ENCODE data around the gene TMEM208. TPM values are rescaled to one million over a fixed set of nuclear protein-coding genes. Genes with fewer than 3 reads are reported as not detected.

The TMEM208 gene
- total RNA-seq, 2 donors from 2014 or later = 28.4 to 35.4 TPM

DNA sequence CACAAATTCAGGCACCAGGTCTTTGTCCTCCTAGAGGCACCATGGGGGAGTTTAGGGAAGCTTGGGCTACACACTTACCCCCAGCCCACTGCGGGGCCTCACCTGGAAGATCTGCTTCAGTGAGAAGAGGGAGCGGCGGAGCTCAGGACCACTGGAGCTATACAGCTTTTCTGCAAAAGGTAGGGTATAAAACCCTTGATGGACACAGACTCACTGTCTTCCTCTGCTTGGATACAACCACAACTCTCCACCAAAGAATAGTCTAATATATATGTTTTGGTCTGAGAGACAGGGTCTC, 11.3 kb downstream of the TMEM208 start:
- DNase-seq (ENCODE audit: low spot score in 2 of 2) (no peak), ATAC-seq (no peak)
- Mint-ChIP-seq H3K36me3 (peaks cover 19 to 28% of the 10 kb centered on the region in 2 donors), H3K27ac (no peak overlapping the region), H3K9me3 (no peaks in the 10 kb centered on the region)

DNA sequence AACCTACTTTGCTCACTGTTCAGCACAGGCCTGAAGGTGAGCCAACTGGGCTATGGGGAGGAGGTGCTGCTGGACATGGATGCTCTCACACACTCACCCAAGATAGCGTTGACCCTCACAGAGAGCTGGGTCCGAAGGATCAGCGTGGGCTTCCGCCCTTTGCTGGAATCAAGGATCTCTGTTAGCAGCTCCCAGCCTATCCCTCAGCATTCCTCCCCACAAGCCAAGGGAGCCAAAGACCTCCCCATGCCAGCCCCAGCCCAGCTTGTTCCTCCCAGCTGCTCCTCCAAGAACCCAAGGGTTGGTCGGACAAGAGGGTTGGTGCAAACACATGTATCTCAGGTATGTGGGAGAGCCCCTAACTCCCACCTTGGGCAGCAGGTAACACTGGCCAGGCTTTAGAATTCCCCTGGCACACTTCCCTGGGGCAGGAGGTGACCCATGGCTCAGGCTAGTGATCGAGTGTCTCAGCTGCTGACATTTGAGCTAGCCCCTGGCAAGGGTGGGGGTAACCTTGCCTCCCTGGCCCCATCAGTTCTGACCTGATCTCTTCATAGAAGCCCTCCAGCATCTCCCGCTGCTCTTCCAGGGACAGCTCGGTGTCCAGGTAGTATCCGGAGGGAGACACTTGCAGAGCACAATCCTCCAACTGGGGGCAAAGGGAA, 12.0 kb downstream of the TMEM208 start:
- Mint-ChIP-seq H3K36me3 (peaks cover 19 to 23% of the 10 kb centered on the region in 2 donors), H3K9me3 (no peaks in the 10 kb centered on the region), H3K27ac (no peak overlapping the region)
- ATAC-seq (no peak), DNase-seq (ENCODE audit: low spot score in 2 of 2) (no peak)

DNA sequence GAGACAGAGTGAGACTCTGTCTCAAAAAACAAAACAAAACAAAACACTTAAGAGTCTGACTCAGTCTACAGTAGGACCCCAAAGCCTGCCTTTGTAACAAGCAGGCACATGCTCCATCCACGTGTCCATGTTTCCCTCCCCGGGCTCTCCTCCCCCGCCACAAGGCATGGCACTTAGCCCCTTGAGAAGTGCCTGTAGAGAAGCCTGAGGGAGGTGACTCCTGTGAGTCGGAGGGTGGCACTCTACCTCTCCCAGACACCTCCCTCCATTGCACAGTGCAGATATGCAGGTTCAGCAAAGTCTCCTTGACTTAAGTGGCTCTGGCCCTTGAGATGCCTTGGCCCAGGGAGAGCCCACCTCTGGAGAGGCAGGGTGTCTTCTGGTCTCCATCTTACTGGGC, 13.6 kb downstream of the TMEM208 start:
- ATAC-seq = no peak
- Mint-ChIP-seq H3K36me3 (peaks cover 19 to 23% of the 10 kb centered on the region in 2 donors), H3K9me3 (no peaks in the 10 kb centered on the region), H3K27ac (peak overlapping the region in 1 of 2 donors; percentile 60)
- no peak for DNase-seq (ENCODE audit: low spot score in 2 of 2)

DNA sequence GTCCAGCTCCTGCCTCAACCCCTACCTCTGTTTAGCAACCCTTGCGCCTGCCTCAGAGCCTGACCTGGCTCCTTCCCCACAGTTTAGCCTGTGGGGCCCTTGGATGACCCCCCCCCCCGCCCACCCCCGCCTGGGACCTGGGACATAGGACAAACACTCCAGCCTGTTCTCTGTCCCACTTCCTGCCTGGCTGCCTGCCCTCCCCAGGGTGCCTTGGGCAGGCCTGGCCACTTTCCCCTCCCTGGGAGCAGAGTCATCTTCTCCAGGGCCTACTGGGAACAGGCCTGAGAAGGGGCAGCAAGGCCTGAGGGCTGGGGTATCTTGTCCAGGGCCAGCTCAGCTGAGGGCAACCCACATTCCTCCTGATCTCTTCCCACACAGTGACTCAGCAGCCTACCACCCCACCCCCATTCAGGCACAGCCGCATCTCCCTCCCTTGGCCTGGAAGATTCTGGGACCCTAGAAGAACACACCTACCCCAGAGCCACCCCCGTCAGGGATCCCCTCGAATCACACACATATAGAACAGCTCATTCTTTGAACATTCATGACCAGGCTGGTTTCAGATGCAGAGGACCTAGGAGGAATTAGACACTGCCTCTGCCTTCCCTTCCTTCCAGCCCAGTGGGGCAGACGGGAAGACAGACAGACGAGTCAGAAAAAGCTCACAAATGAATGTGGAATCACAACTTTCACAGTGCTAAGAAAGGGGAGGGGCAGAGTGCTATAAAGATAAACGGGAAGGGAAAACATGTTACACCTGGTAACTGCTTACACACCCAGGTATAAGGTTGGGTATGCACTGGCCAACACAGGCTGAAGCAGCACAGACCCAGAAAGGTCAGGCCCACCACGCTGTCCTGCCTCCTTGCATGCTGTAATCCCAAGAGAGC, 14.3 kb downstream of the TMEM208 start:
- ATAC-seq = no peak
- Mint-ChIP-seq H3K27ac (peak overlapping the region; percentile 47 to 85), H3K36me3 (peaks cover 15 to 18% of the 10 kb centered on the region in 2 donors), H3K9me3 (no peaks in the 10 kb centered on the region)
- DNase-seq (ENCODE audit: low spot score in 2 of 2) = no peak

DNA sequence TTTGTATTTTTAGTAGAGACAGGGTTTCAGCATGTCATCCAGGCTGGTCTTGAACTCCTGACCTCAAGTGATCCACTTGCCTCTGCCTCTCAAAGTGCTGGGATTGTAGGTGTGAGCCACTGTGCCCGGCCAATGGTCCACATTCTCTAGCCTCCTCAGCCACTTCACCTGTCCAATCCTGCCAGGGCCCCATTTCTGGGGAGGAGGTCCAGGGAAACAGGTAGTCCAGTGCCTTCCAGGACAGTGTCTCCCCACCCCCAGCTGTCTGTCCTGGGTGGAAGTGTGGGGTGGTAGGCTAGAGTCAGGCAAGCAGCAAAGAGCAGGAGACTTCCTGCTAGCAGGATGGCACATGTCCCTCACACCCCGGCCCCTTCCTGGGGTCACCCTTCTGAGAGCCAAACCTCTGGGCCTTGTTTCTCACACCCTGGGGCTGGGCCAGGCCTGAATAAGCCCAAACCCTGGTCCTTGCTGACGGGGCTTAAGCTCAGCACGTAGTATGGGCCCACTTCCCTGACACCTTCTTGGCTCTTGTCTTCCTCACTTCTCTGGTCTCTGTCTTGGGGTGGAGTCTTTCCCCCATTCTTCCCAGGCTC, 15.3 kb downstream of the TMEM208 start:
- peaks cover 8% of the 10 kb centered on the region in 2 donors for H3K36me3 Mint-ChIP-seq
- H3K27ac Mint-ChIP-seq = peak overlapping the region in 1 of 2 donors; percentile 93
- DNase-seq (ENCODE audit: low spot score in 2 of 2) (no peak), ATAC-seq (no peak)
- H3K9me3 Mint-ChIP-seq = no peaks in the 10 kb centered on the region

DNA sequence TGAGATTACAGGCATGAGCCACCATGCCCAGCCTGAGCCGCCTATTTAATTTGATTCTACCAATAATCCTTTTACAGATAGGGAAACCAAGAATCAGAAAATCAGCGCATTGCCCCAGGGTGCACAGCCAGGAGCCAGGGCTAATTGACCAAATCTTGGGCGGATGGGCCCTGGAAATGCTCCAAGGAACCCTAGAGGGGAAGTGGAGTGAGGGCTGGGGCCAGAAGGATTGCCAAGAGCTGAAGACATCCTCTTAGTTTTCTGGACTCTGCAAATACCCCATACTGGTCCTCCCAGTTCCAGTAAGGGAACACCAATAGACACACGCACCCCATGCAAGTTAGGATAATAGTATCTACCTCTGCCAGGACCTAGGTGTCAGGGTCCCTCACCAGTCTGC, 16.6 kb downstream of the TMEM208 start:
- Mint-ChIP-seq H3K36me3 (peaks cover 5 to 7% of the 10 kb centered on the region in 2 donors), H3K9me3 (no peaks in the 10 kb centered on the region), H3K27ac (peak overlapping the region in 1 of 2 donors; percentile 80)
- ATAC-seq = no peak
- no peak for DNase-seq (ENCODE audit: low spot score in 2 of 2)

DNA sequence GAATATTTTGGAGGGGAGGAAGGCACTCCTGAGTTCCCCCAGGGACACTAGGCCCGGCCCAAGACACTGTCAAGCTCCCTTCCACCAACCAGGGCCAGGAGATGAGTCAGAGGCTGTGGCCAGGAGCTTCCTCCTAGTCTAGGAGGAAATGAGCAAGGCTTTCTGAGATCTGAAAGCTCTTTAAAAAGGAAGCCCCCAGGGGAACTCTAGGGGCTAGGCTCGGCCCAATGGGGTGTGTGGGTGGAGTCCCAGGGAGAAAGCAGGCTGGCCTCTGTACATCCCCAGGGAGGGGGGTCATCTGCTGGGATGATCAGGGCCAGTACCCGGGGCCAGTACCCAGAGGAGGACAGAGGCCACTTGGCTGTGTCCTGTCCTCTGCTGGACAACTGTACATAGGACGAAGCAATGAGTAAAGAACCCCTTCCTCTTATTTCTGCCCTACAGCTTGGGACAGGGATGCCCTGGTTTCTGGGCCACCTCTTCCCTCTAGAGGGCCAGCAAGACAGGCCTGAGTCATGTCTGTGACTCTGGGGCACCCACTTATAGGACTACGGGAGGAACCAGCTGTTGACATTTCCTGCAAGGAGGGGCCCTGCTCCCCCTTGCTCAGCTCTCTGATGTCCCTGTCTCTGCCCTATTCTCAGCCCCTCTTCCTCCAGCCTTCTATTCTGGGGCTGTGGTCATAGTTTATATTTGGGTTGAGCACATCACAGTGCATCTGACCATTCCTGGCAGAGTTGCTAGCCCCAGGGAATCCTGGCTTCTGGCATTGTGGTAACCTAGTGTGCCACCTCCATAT, 17.7 kb downstream of the TMEM208 start:
- peak; percentile 73 to 91 for DNase-seq (ENCODE audit: low spot score in 2 of 2)
- peak overlapping the region; percentile 80 to 97 for H3K27ac Mint-ChIP-seq
- peak; percentile 72 to 73 for ATAC-seq
- peaks cover 5 to 7% of the 10 kb centered on the region in 2 donors for H3K36me3 Mint-ChIP-seq
- H3K9me3 Mint-ChIP-seq = no peaks in the 10 kb centered on the region

DNA sequence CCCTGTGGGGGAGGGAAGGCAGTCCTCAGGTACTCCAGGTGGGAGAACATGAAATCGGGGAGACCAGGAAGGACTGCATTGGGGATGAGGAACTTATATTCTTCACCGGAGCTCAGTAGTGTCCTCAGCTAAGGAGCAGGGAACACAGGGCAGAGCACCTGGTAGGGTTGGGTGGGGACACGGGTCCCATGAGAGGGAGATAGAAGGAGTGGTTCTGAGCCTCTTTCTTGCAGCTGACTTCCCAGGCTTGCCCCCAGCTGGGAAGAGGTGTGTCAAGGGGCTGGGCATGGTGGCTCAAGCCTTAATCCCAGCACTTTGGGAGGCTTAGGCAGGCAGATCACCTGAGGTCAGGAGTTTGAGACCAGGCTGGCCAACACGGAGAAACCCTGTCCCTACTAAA, 18.3 kb downstream of the TMEM208 start:
- Mint-ChIP-seq H3K9me3 (no peaks in the 10 kb centered on the region), H3K36me3 (peaks cover 5 to 7% of the 10 kb centered on the region in 2 donors), H3K27ac (peak overlapping the region; percentile 80 to 90)
- no peak for ATAC-seq
- DNase-seq (ENCODE audit: low spot score in 2 of 2) = no peak

DNA sequence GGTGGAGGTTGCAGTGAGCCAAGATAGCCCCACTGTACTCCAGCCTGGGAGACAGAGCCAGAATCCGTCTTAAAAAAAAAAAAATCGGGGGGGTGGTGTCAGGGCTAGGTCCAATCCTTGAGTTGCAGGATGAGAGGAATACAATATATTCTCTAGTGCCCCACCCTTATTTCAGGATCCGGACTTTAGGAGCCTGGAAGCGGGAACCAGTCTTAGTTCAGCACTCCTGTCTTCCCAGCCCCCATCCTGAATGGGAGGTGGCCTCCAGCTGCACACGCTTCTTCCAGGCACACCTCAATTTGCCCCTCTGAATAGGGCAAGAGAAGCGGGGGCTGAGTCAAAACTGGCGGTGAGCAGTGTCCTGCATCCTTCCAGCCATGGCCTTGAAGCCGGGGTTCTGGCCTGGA, 18.7 kb downstream of the TMEM208 start:
- H3K27ac Mint-ChIP-seq = peak overlapping the region; percentile 90 to 91

DNA sequence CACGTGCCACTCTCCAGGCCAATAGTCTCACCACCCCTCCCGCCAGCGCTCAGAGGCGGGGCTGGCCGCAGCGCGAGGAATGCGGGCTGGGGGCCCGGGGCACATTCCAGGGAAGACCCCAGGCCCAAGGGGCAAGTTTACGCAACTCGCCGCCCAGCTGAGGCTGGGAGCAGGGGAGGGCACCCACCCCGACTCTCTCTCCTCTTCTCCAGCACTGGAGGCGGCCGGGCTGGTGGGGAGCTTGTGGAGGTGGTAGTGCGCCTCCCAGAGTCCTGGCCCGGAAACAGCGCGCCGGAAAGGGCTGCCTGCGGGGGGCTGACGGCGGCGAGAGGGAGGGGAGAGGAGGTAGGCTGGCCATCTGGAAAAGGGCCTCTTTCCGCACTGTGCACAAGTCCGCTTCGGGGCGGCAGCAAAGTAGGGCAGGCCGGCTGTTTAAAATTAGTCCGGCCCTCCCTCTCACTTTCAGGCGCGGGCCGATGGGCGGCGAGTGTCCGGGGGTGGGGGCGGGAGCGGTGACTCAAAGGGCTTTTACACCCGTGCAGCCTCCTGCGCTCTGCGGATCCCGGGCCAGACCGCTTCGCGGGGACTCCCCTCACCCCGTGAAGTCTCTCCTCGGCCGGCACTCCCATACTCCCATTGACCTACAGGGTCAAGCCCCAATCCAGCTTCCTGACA, 19.3 kb downstream of the TMEM208 start:
- H3K36me3 Mint-ChIP-seq = peaks cover 5 to 7% of the 10 kb centered on the region in 2 donors

More for the DNA sequence above, 18.7 kb downstream of the TMEM208 start:
- ATAC-seq (no peak), DNase-seq (ENCODE audit: low spot score in 2 of 2) (no peak)
- H3K36me3 Mint-ChIP-seq = peaks cover 5 to 7% of the 10 kb centered on the region in 2 donors
- H3K9me3 Mint-ChIP-seq = no peaks in the 10 kb centered on the region

DNA sequence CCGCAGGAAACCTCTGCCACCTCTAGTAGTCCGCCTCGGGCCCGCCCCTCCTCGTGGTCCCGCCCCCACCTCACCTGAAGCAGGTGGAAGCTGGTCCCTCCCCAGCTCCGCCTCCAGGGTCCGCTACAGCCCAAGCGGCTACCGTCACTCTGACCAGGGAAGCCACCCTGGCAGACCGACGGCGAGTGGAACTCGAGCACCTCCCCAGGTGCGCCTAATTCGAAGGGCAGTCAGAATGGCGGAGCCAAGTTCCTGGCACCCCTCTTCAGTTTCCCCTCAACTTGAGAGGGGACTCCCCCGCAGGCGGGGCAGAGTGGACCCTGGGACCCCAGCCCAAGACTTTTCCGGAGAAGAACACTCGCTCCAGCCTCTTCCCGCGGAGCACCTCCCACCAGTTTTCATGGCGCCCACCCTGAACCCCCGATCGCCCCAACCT, 19.8 kb downstream of the TMEM208 start:
- peak in 1 of 2 donors; percentile 51 for DNase-seq (ENCODE audit: low spot score in 2 of 2)
- peak overlapping the region; percentile 60 to 91 for H3K27ac Mint-ChIP-seq
- ATAC-seq = peak; percentile 1 to 13
- no peaks in the 10 kb centered on the region for H3K9me3 Mint-ChIP-seq
- peaks cover 5 to 7% of the 10 kb centered on the region in 2 donors for H3K36me3 Mint-ChIP-seq

More for the DNA sequence above, 19.3 kb downstream of the TMEM208 start:
- DNase-seq (ENCODE audit: low spot score in 2 of 2) = peak; percentile 67 to 90
- Mint-ChIP-seq H3K9me3 (no peaks in the 10 kb centered on the region), H3K27ac (peak overlapping the region; percentile 22 to 91)
- peak; percentile 21 to 48 for ATAC-seq

DNA sequence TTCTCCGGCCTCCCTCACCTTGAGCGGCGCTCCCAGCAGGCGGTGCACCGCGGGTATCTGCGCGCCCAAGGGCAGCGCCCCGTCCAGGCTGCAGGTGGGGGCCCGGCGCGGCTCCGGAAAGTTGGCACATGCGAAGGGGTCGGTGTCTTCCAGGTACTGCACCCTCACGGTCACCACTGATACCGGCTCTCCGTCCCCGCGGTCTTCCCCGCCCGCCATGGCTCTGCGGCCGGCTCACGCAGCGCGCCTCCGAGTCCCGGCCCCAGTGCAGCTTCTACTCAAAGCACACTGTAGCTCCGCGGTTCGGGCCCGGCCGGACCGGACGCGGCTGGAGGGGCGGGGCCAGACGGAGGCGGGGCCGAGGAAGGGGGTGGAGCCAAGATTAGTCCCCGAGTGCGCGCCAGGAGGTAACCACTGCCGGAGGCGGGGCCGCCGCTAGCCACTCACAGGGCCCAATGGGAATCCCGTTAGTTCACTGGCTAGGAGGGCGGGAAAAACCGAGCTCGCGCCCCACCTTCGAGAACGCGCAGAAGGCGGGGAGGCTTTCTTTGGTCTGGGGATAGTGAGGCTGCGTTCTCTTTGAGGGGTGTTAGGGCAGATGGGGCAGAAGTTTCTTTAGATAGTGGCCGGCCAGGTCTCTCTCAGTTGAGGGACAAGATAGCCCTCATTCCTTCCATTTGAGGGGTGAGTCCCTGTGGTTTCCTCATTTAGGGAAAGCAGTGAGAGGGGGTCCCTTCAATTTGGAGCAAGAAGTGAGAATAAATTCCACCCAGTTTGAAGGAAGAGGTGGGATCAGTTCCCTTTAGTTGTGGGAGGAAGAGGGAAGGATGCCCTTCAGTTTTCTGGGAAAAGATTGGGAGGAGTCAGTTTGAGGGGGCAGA, 20.5 kb downstream of the TMEM208 start, which contains the start of gene FHOD1:
TSS of gene FHOD1 (minus strand) at position 290 of the 881 bp plus-strand sequence. CDS start at position 219, 71 bp downstream.
- H3K27ac Mint-ChIP-seq = peak within 1 kb of the TSS; percentile 81 to 91
- DNase-seq (ENCODE audit: low spot score in 2 of 2) (peak; percentile 98 to 100), ATAC-seq (peak; percentile 53 to 77)
- H3K36me3 Mint-ChIP-seq = peaks cover 5 to 7% of the 10 kb centered on the region in 2 donors
- H3K9me3 Mint-ChIP-seq = no peaks in the 10 kb centered on the region

DNA sequence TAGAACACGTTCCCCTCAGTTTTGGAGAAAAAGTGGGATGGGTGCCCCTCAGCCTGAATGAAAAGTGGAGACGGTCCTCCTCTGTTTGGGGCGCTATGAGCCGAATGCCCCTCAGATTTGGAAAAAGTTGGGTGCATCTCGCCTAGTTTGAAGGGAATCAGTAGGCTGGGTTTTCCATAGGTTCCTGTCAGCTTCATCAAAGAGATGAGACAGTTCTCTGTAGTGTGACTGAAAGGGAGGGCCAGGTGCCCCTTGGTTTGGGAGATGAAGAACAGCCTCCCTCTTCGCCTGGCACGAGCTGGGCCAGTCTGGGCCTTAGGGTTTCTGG, 21.1 kb downstream of the TMEM208 start:
- ATAC-seq = no peak
- Mint-ChIP-seq H3K27ac (peak overlapping the region; percentile 79 to 91), H3K36me3 (peaks cover 5 to 7% of the 10 kb centered on the region in 2 donors), H3K9me3 (no peaks in the 10 kb centered on the region)
- no peak for DNase-seq (ENCODE audit: low spot score in 2 of 2)

DNA sequence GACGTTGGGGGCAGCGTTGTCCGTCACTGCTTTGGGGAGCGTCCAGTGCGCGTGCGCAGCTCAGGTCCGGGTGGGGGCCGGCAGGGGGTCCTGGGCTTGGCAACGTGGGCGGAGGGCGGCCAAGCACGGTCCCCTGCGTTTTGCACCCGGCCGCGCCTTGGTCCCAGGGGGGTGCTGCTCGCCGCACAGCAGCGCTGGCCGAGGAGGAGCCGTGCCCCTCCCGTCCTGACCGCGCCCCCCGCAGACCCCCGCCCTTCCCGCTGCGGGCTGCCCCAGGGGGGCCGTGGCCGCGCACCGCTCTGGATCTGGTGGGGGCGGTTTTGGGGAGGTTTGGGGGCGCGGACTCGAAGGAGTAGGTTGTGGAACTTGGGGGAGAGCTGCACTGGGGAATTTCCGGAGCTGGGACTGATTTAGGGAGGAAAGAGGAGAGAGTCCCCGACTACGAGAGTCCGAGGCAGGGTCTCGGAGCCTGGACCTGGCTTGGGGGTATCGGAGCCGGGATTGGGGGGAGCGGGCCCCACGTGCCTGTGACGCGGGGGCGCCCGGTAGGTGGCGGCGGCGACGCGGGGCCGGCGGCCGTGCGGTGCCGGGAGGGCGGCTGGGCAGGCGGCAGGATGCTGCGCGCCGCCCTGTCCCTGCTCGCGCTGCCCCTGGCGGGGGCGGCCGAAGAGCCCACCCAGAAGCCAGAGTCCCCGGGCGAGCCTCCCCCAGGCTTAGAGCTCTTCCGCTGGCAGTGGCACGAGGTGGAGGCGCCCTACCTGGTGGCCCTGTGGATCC, 21.7 kb downstream of the TMEM208 start, which contains the start of gene SLC9A5:
TSS of gene SLC9A5 (plus strand) at position 579 of the 777 bp plus-strand sequence. CDS start at position 615, 36 bp downstream.
- H3K9me3 Mint-ChIP-seq = no peaks in the 10 kb centered on the region
- peak in 1 of 2 donors; percentile 5 for ATAC-seq

More for the DNA sequence above, 21.7 kb downstream of the TMEM208 start, which contains the start of gene SLC9A5:
- peak within 1 kb of the TSS; percentile 79 to 91 for H3K27ac Mint-ChIP-seq
- DNase-seq (ENCODE audit: low spot score in 2 of 2) = peak in 1 of 2 donors; percentile 54
- H3K36me3 Mint-ChIP-seq = peaks cover 5 to 11% of the 10 kb centered on the region in 2 donors
